Measurements from ENCODE around the gene FMN1.

Gene FMN1

GRCh38 chr15:32738666-32739065 is 455.8 kb downstream of the FMN1 start:
- DNase-seq: no peak

DNA sequence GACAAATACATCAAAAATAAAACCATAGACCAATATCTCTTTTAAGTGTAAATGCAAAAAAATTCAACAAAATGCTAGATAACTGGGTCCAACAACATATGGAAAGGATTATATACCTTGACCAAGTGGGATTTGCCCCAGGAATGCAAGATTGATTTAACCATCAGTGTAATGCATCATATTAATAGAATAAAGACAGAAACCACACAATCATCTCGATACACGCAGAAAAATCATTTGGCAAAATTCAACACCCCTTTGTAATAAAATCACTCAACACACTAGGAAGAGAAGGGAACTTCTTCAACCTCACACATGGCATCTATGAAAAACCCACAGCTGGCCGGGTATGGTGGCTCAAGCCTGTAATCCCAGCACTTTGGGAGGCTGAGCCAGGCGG is 457.2 kb downstream of the FMN1 start:
- no peak for DNase-seq

DNA sequence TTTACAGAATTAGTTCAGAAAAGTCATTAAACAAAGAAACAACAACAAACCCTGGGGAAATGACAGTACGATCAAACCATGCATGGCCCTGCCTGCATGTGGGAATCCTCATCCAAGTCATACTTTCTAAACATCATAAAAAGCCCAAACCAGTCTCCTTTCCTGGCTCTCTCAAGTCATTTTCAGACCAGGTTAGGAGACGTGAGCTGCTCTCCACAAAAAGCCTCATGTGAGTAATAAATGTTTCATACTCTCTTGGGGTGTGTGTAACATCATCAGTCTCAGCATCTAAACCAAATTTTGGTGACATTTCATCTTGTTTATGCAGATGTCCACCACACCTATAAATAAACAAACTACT is 457.8 kb downstream of the FMN1 start:
- no peak for DNase-seq

- DNase-seq: no peak
Measured at GRCh38 chr15:32735989-32736700, 458.4 kb downstream of the FMN1 start.

- DNase-seq: no peak
Measured at GRCh38 chr15:32733281-32733680, 461.2 kb downstream of the FMN1 start.

DNA sequence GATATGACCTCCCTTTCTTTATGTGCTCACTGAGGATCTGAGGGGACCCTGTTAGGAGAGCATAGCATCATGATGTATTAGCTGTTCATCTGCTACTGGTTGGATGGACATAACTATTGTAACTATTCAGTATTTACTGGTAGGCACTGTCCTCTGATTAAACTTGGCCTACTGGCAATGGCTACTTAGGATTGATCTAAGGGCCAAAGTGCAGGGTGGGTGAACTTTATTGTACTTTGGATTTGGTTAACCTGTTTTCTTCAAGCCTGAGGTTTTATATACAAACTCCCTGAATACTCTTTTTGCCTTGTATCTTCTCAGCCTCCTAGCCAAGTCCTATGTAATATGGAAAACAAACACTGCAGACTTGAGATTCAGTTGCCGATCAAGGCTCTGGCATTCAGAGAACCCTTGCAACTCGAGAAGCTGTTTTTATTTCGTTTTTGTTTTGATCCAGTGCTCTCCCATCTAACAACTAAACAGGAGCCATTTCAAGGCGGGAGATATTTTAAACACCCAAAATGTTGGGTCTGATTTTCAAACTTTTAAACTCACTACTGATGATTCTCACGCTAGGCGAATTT is 461.8 kb downstream of the FMN1 start:
- no peak for DNase-seq

DNA sequence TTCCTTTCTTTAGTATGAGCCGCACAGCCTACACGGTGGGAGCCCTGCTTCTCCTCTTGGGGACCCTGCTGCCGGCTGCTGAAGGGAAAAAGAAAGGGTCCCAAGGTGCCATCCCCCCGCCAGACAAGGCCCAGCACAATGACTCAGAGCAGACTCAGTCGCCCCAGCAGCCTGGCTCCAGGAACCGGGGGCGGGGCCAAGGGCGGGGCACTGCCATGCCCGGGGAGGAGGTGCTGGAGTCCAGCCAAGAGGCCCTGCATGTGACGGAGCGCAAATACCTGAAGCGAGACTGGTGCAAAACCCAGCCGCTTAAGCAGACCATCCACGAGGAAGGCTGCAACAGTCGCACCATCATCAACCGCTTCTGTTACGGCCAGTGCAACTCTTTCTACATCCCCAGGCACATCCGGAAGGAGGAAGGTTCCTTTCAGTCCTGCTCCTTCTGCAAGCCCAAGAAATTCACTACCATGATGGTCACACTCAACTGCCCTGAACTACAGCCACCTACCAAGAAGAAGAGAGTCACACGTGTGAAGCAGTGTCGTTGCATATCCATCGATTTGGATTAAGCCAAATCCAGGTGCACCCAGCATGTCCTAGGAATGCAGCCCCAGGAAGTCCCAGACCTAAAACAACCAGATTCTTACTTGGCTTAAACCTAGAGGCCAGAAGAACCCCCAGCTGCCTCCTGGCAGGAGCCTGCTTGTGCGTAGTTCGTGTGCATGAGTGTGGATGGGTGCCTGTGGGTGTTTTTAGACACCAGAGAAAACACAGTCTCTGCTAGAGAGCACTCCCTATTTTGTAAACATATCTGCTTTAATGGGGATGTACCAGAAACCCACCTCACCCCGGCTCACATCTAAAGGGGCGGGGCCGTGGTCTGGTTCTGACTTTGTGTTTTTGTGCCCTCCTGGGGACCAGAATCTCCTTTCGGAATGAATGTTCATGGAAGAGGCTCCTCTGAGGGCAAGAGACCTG is 463.5 kb downstream of the FMN1 start:
- peak; percentile 71 for DNase-seq

DNA sequence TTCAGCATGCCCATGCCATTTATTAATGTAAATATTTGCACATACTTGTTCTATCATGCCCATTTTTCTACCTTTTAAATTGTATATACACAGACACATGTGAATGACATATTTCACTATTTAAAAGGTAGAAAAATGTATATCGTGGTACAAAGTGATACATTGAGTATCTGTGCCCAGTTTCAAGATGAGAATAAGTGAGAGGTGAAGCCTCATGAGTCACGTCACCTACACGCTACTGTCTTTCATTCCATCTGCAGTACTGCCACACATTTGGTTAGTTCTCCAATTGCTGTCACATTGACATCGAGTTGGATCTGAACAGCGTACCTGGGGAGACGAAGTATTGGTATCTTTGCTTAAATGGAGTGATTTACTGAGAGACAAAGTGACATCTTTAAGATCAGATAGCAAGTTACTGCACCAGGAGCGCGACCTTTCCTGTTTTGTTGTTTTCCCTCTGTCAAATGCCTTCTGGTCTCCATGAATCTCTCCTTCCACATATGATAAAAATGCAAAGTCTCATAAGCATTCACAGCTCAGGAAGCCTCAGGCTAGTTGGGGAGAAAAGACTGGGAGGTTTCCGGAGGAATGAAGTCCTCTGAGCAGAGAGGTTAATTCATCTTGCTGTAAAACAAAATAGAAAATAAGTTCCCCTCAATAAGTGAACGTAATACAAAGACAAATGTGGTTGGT is 464.7 kb downstream of the FMN1 start:
- DNase-seq: no peak

DNA sequence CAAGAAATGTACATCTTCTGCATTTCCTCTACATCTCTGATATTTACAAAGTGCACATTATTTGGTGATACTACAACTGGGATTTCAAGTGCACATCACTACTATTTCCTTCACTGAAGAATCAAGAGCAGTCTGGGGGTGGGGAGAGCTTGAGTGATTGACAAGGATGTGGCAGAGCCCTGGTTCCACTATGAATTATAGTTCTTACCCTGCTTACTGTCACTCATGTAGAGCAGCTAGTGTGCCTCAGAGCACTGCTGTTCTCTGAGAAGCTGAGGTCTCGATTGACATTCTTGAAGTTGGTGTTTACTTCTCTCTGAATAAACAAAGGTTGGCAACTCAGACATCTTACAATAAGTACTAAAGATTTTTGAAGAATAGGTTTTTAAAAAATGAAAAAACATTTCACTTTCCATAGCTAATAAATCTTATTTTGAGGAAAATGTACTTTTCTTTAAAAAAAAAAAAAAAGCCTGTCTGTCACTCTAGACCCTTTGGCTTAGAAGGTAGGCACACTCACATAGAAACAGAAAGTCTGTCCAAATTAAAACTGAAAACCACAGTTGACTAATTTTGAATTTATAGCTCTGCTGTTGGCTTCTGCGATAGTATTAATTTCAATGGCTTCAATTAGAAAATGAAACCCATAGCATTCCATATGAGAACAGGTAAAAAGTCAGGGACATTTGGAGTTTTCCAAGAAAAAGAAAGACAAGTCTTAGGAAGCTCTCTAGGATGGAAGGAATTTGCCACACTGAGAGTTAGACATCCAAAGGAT is 471.2 kb downstream of the FMN1 start:
- DNase-seq: no peak

DNA sequence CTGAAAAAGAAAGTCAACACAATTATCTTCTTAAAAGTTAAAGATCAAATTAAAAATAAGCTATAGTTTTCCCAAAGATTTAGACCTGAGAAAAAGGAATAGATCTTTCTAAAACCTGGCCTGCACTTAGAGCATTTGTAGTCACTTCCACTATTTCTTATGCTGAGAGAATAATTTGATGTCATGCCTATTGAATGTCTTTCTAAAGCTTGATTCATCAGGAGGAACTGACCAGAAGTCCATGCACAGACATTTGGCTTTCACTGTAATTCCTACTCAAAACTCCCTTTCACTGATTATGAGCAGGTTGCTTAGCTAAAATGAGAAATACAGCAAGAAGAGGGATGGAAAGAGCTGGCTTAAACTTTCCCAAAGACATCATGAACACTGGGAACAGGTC is 472.4 kb downstream of the FMN1 start:
- no peak for DNase-seq

DNA sequence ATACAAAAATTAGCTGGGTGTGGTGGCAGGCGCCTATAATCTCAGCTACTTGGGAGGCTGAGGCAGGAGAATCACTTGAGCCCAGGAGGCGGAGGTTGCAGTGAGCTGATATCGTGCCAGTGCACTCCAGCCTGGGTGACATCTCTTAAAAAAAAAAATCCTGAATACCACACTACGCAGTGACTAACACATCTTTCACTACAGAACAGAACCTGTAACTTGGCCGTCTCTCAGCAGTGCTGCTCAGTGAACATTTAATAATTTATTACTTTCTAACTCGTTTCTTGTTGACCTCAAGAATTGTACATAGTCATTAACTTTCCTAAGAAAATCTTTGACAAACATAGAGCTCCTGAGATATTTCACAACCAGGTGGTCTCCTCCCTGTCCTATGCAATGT is 472.9 kb downstream of the FMN1 start:
- no peak for DNase-seq

DNA sequence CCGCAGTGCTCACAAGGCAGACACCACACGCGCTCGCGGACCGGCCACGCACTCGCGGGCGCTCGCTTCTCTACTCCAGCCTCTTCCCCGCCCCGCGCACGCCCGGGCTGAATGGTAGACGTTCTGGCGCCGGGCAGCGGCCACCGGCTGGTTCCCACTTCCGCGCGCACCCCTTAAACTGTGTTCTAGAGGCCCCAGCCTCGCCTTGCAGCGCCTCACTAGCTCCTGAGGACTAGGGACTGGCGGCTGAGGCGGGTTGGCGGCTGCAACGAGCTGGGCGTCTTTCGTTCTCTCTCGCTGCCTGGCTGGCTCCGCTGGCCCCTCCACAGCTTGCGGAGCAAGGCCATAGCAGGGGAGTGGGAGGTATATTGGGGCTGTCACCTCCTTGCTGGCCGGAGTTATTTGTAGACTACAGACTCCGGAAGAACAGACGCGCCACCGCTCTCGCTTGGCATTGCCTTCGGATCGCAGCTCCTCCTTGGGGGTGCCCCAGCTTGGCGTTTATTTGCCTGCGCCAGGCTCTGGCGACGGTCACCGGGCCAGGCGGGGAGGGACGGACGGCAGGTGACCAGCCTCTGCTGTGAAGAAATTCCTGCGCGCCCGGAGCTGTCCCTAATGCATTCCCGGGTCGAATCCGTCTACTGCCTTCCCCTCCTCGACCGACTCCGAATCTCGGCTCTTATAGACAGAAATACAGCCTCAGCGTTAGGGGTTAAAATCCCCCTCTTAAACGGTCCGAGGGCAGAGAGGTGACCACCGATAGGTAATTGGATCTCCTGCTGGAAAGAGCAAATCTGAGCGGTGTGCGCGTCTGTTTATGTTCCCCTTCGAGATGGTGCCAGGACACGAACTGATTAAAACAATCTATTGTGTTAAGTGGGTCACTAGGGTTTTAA is 475.4 kb downstream of the FMN1 start:
- DNase-seq: peak; percentile 31

- peak; percentile 18 for DNase-seq
Measured at GRCh38 chr15:32718227-32718820, 476.2 kb downstream of the FMN1 start.

DNA sequence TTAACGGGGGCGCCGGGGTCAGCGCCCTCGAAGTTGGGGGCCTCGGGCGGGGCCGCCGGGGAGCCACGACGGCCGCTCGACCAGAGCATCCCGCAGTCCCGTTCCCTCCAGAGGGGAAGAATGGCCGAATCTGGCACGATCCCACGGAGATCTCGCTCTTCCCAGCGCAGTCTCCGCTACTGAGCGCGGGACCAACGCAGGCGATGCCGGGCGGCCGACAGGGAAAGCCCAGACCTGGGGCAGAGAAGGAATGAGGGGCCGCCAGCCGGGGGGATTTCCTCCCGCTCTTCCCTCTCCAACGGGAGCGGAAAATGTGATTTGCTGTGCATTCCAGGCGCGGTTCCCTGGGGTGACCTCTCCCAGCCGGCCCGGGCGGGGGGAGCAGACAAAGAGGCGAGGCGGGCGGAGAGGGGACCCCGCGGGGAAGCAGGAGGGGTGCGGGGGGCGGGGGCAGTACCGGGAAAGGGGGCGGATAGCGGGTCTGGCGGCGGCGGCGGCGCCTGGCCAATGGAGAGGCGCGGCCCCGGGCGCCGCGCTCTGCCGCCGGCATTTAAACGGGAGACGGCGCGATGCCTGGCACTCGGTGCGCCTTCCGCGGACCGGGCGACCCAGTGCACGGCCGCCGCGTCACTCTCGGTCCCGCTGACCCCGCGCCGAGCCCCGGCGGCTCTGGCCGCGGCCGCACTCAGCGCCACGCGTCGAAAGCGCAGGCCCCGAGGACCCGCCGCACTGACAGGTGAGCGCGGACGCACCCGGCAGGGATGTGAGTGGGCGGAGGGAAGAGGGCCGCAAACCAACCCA is 476.9 kb downstream of the FMN1 start, which contains the start of gene GREM1:
Gene GREM1 (plus strand): TSS at position 579 of the 801 bp plus-strand sequence. CDS start 12,687 bp downstream, outside the sequence.
- no peak for DNase-seq

DNA sequence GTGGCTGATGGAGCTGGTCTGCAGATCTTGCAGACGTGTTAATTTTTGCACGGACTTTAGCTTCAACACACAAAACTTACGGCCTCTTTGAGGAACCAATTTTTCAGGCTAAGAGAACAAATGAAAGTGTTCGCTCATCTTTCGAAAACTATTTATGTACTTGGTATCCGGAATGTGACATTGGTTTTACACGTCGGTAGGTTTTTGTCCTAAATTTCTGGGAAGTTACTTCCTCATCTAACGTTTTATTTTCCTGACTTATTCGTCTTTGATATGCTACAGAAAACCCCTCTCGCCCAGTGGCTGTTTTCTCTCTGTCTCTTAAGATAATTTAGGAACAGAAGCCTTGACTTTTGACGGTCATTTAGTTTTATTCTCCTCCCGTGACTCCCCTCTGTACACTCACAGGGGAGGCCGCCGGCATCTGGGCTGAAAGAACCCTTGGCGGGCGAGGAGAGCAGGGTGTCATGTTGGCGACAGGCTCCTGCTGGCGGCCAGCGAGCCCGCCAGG is 477.5 kb downstream of the FMN1 start:
- DNase-seq: peak; percentile 7

GRCh38 chr15:32716216-32716914 is 478.1 kb downstream of the FMN1 start:
- no peak for DNase-seq

All from hematopoietic multipotent progenitor cell treated with erythropoietin and hydrocortisone succinate and interleukin-3 and kit ligand, for 4 days (in vitro differentiated cells).